Activated CD8-positive, alpha-beta memory T cell treated with anti-CD3 and anti-CD28 coated beads, Interleukin-2, amount 50 U/mL, for 1 hour (primary cell): ENCODE results near the gene SLC8A1.

Experiments used
- DNase-seq: peaks from one replicate; pipeline ENCODE4 v3.0.0-alpha.2; 2020; ENCODE audit errors: extremely low read depth

SLC8A1 gene

GRCh38 chr2:40451918-40452605 lies at the start of gene SLC8A1:
SLC8A1 (minus strand) TSS chr2:40452090.
- no peak for DNase-seq

GRCh38 chr2:40499437-40499836 lies 47.5 kb upstream of the SLC8A1 start:
- no peak for DNase-seq

- DNase-seq, result no peak
These were observed 45.5 kb upstream of the SLC8A1 start for GRCh38 chr2:40497251-40497859.

GRCh38 chr2:40489678-40489960 lies 37.7 kb upstream of the SLC8A1 start:
- DNase-seq, result no peak

GRCh38 chr2:40488927-40489677 lies 37.2 kb upstream of the SLC8A1 start:
- DNase-seq, result no peak

GRCh38 chr2:40488101-40488601 lies 36.3 kb upstream of the SLC8A1 start:
- no peak for DNase-seq

- DNase-seq, result no peak
These were observed 35.7 kb upstream of the SLC8A1 start for GRCh38 chr2:40487602-40488001.

GRCh38 chr2:40485854-40486253 lies 34.0 kb upstream of the SLC8A1 start:
- no peak for DNase-seq

- no peak for DNase-seq
These were observed 33.4 kb upstream of the SLC8A1 start for GRCh38 chr2:40485318-40485717.

GRCh38 chr2:40483549-40484243 lies 31.8 kb upstream of the SLC8A1 start:
- DNase-seq, result no peak

- no peak for DNase-seq
These were observed 28.7 kb upstream of the SLC8A1 start for GRCh38 chr2:40480596-40480995.

GRCh38 chr2:40480073-40480472 lies 28.2 kb upstream of the SLC8A1 start:
- DNase-seq, result no peak

GRCh38 chr2:40477361-40477760 lies 25.5 kb upstream of the SLC8A1 start:
- no peak for DNase-seq

- DNase-seq, result no peak
These were observed 24.5 kb upstream of the SLC8A1 start for GRCh38 chr2:40476436-40476835.

GRCh38 chr2:40474306-40474705 lies 22.4 kb upstream of the SLC8A1 start:
- DNase-seq, result no peak

GRCh38 chr2:40471866-40472265 lies 20.0 kb upstream of the SLC8A1 start:
- no peak for DNase-seq

- no peak for DNase-seq
These were observed 19.2 kb upstream of the SLC8A1 start for GRCh38 chr2:40470822-40471813.

- no peak for DNase-seq
These were observed 15.2 kb upstream of the SLC8A1 start for GRCh38 chr2:40466935-40467572.

- DNase-seq, result no peak
These were observed 14.5 kb upstream of the SLC8A1 start for GRCh38 chr2:40466332-40466906.

- DNase-seq, result no peak
These were observed 11.2 kb upstream of the SLC8A1 start for GRCh38 chr2:40463112-40463511.
